ENCODE measurements around the gene VPS25. TPM values are rescaled to one million over a fixed set of nuclear protein-coding genes. Genes with fewer than 3 reads are reported as not detected.
"Not testable (repeated sequence)": the region's sequence is repeated elsewhere in the genome, so short reads cannot be mapped to it uniquely, and the experiment has no call there.

The VPS25 gene
- total RNA-seq, 2 experiments from 2014 or later: 67.8 to 70.5 TPM

DNA sequence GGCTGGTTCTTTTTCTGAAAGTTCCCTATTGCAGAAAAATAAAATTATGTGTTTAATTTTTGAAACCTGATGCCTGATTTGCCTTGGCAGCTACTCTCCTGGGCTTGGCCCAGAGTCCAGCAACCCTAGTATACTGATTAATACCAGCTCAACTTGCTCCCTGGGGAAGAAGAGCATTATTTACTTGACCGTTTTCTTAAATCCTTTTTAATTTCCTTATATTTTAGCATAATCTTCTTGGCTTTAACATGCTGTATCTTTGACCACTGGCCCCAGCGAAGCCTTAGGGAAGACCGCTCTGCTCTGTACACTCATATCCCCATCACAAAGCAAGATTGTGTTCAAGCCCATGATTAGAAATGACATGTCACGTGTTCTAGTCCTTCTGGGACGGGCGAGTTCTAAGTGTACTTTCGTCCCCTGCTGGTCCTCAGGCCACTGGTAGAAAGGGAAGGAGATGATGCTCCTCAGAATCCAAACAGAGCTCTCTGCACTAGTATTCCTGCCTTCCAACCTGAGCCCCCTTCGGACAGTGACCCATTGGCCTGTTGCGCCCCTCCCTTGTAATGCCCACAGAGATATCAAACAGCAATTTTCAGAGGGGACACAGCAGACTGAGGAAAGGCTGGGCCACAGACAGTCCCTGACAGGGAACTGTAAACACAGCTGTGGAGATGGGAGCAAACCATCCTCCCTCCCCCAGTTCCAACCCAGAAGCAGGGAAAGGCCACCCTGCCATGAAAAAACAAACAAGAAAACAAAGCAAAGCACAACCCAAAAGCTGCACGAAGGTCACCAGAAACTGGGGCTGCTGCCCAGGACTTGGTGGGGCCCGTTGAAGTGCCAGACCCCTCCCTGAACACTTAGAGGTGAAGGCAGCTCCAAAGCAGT lies 24.1 kb upstream of the VPS25 start:
- Mint-ChIP-seq H3K4me3 (no peak overlapping the region), H3K9me3 (ENCODE audit: insufficient read depth) (no peaks in the 10 kb centered on the region), H3K27ac (no peak overlapping the region), H3K4me1 (ENCODE audit: low read depth) (peaks cover 7% of the 10 kb centered on the region), H3K36me3 (ENCODE audit: low read depth) (peaks cover 6% of the 10 kb centered on the region), H3K27me3 (ENCODE audit: low read depth) (peaks cover 38% of the 10 kb centered on the region)
- DNase-seq (no peak), ATAC-seq (no peak)
- CTCF ChIA-PET: interaction anchor here (1.5 to 4.3 kb wide), 2 partner anchors 15 to 170 kb away, joined by 6 to 22 read pairs; no protein-coding TSS in a partner anchor
- POLR2A ChIA-PET: interaction anchor here (0.6 to 2.5 kb wide), 4 partner anchors 11 to 141 kb away, joined by 3 to 7 read pairs (median 3); partner anchors contain the start of gene VPS25

DNA sequence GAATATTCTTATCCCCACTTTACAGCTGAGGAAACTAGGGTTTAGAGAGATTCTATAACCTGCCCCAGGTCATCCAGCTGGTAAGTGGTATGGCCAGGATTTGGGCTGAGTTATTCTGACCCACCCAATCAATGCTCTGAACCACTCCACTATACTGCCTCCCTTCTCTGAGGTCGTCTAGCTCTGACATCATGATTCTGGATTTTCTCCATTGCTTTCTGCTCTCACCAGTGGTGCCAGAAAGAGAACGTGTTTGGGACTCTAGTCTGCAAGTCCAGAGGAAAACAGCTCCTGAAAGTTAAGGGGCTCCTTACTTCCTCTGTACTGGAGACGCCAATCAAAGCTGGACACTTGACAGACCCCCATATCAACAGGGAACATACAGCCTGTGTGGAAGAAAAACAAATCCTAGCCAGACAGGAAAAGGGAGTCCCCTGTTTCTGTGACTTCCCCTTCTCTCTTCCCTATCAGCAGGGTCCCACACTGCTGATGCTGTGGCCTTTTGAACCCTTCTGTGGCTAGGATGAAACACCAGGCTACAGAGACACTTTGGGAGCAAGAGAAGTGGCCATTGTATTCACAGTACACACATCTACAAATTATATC lies 22.4 kb upstream of the VPS25 start:
- ChIA-PET POLR2A (interaction anchor here (2.5 kb wide), 1 partner anchor 23 kb away, joined by 7 read pairs; the partner anchor contains the start of gene VPS25), CTCF (interaction anchor here (1.0 to 4.3 kb wide), 4 partner anchors 13 to 173 kb away, joined by 3 to 22 read pairs (median 4); partner anchors contain the start of gene PSMC3IP)
- DNase-seq (no peak), ATAC-seq (no peak)
- peaks cover 44% of the 10 kb centered on the region for H3K27me3 Mint-ChIP-seq (ENCODE audit: low read depth)
- H3K27ac Mint-ChIP-seq: no peak overlapping the region
- no peak overlapping the region for H3K4me3 Mint-ChIP-seq
- H3K36me3 Mint-ChIP-seq (ENCODE audit: low read depth): no peaks in the 10 kb centered on the region
- no peaks in the 10 kb centered on the region for H3K9me3 Mint-ChIP-seq (ENCODE audit: insufficient read depth)
- no peaks in the 10 kb centered on the region for H3K4me1 Mint-ChIP-seq (ENCODE audit: low read depth)

DNA sequence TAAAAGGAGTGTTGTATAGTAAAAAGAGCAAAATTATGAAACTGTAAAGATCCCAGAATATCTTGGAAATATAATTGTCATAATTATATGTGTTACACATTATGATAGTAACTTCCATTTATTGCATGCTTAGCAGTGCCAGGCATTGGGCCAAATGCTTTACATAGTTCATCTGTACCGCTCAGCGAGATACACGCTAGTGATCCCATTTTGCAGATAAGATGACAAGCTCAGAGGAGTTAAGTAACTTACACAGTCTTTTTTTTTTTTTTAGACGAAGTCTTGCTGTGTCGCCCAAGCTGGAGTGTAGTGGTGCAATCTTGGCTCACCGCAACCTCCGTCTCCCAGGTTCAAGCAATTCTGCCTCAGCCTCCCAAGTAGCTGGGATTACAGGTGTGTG lies 21.6 kb upstream of the VPS25 start:
- CTCF ChIA-PET: interaction anchor here (1.0 to 2.1 kb wide), 3 partner anchors 12 to 174 kb away, joined by 3 to 7 read pairs (median 3); partner anchors contain the start of gene PSMC3IP
- H3K4me1 Mint-ChIP-seq (ENCODE audit: low read depth): no peaks in the 10 kb centered on the region
- no peaks in the 10 kb centered on the region for H3K9me3 Mint-ChIP-seq (ENCODE audit: insufficient read depth)
- no peak overlapping the region for H3K27ac Mint-ChIP-seq
- ATAC-seq (no peak), DNase-seq (no peak)
- no peak overlapping the region for H3K4me3 Mint-ChIP-seq
- peaks cover 43% of the 10 kb centered on the region for H3K27me3 Mint-ChIP-seq (ENCODE audit: low read depth)
- POLR2A ChIA-PET: interaction anchor here (0.6 kb wide), 1 partner anchor 73 kb away, joined by 3 read pairs; the partner anchor contains the start of gene BECN1
- no peaks in the 10 kb centered on the region for H3K36me3 Mint-ChIP-seq (ENCODE audit: low read depth)

DNA sequence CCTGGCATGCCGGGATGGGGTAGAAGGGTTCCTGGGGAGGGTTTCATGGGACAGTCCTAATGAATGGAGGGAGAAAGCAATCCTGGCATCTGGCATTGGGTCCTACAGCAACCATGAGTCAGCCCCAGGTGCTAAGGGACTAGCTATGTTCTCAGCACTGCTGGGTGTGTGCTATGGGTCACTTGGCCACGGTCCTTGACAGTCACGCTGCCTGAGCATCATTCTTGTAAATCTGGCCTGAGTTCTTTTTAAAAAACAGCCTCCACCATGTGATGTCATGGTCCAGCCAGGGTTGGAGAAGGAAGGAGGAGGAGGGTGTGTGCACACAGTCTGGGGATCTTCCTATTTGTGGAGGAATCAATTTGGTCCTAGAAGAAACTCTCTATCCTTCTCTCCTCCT lies 18.5 kb upstream of the VPS25 start:
- no peaks in the 10 kb centered on the region for H3K9me3 Mint-ChIP-seq (ENCODE audit: insufficient read depth)
- ChIA-PET POLR2A (no interaction called here), CTCF (interaction anchor here (0.9 kb wide), 1 partner anchor 9 kb away, joined by 5 read pairs; no protein-coding TSS in a partner anchor)
- no peak overlapping the region for H3K4me3 Mint-ChIP-seq
- ATAC-seq: no peak
- no peak for DNase-seq
- H3K27me3 Mint-ChIP-seq (ENCODE audit: low read depth): peaks cover 46% of the 10 kb centered on the region
- H3K36me3 Mint-ChIP-seq (ENCODE audit: low read depth): no peaks in the 10 kb centered on the region
- H3K27ac Mint-ChIP-seq: no peak overlapping the region
- H3K4me1 Mint-ChIP-seq (ENCODE audit: low read depth): no peaks in the 10 kb centered on the region

DNA sequence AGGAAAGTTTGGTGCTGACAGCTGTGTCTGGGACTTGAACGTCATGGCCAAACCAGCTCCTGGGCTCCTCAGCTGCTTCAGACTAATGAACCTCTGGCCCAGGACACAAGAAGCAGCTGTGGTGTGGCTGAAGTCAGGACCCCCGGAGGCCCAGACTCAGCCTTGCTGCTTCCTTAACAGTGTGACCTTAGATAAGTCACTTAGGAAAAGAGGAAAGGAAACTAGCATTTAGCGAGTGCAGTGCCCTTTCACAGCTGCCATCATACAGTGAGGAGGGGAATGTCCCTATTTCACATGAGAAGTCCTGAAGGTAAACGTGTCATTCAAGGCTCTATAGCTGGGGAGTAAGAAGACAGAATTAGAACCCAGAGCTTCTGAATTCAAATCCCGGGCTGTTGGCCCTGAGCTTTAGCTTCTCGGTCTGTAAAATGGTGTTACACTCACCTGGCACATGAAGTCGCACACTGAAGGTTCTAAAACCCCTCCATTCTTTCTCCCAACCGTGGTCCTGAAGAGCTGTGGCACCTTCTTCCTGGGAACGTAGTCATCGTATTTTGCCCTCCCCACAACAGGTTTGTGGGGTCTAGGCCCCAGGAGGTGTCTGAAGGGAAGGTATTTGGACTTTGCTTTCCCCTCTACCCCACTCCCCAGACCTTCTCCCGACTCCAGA lies 13.1 kb upstream of the VPS25 start:
- ChIA-PET CTCF (interaction anchor here (0.6 to 6.7 kb wide), 5 partner anchors 33 to 212 kb away, joined by 3 to 113 read pairs (median 3); partner anchors contain the start of gene PSMC3IP), POLR2A (interaction anchor here (1.3 to 3.5 kb wide), 2 partner anchors 11 to 13 kb away, joined by 3 to 21 read pairs; partner anchors contain the start of gene VPS25)
- Mint-ChIP-seq H3K27ac (no peak overlapping the region), H3K27me3 (ENCODE audit: low read depth) (peaks cover 52% of the 10 kb centered on the region), H3K4me3 (no peak overlapping the region), H3K36me3 (ENCODE audit: low read depth) (no peaks in the 10 kb centered on the region), H3K4me1 (ENCODE audit: low read depth) (peaks cover 4% of the 10 kb centered on the region), H3K9me3 (ENCODE audit: insufficient read depth) (no peaks in the 10 kb centered on the region)
- ATAC-seq (no peak), DNase-seq (no peak)

DNA sequence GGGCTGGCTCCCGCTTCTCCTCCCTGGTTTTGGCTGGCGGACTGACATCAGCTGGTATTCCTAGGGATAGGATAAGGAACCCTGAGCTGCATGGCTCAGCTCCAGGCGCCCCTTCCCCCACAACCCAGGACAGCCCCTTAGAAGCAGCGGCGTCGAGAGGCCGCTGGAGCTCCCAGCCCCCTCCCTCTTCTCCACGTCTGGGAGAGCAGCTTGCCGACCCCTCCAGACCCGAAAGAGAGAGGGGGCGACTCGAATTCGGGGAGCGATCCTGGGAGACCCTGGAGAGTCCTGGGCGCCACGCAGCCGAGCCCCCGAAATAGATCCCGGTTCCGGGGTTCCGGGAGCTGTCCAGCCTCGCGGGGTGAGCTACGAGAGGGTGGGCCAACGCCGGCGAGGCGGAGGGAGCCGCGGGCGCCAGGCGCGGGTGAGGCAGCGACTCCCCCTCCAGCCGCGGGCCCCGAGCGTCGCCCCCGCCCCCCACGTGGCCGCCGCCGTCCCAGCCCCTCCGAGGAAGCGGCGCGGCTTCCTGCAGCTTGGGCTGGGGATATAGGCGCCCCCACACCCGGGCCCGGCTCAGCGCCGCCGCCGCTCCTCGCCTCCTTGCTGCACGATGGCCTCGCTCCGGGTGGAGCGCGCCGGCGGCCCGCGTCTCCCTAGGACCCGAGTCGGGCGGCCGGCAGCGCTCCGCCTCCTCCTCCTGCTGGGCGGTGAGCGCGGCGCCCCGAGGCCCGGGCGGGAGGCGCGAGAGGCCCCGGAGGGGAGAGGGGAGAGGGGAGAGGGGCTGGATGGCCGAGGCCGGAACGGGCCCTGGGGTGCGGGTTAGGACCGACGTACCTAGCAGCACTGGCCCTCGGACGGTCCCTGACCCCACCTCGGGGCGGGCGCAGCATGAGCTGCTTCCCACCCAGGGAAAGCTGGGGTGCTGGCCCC lies 12.3 kb upstream of the VPS25 start, which contains the start of gene RAMP2:
RAMP2 (plus strand) TSS at position 576 of the 930 bp plus-strand sequence; CDS start at position 611, 35 bp downstream.
- Mint-ChIP-seq H3K27ac (no peak within 1 kb of the TSS), H3K4me1 (ENCODE audit: low read depth) (peaks cover 4% of the 10 kb centered on the region), H3K4me3 (no peak within 1 kb of the TSS), H3K9me3 (ENCODE audit: insufficient read depth) (no peaks in the 10 kb centered on the region), H3K27me3 (ENCODE audit: low read depth) (peaks cover 54% of the 10 kb centered on the region), H3K36me3 (ENCODE audit: low read depth) (no peaks in the 10 kb centered on the region)
- no peak for DNase-seq
- ChIA-PET POLR2A (interaction anchor here (0.6 to 3.5 kb wide), 3 partner anchors 12 to 22 kb away, joined by 3 to 21 read pairs (median 3); partner anchors contain the start of gene VPS25), CTCF (interaction anchor here (1.0 to 6.7 kb wide), 4 partner anchors 34 to 212 kb away, joined by 3 to 113 read pairs (median 4); partner anchors contain the start of gene PSMC3IP)
- peak; percentile 48 for ATAC-seq

DNA sequence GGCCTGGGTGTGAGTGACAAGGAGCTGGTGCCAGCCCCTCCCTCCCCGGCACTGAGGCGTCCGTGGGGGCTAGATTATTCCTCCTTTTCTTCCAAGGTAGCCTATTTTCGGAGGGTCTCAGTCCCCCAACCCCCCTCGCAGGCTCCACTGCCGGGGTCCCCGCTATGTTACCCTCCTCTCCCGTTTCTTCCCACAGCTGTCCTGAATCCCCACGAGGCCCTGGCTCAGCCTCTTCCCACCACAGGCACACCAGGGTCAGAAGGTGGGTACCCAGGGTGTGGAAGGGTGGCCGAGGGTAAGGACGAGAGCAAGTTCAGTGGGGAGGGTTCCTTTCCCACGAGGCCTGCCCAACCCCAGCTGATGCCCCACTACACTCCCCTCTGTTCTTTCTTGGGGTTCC lies 11.6 kb upstream of the VPS25 start:
- Mint-ChIP-seq H3K9me3 (ENCODE audit: insufficient read depth) (no peaks in the 10 kb centered on the region), H3K4me3 (no peak overlapping the region), H3K4me1 (ENCODE audit: low read depth) (peaks cover 4% of the 10 kb centered on the region), H3K27ac (no peak overlapping the region), H3K36me3 (ENCODE audit: low read depth) (no peaks in the 10 kb centered on the region), H3K27me3 (ENCODE audit: low read depth) (peaks cover 50% of the 10 kb centered on the region)
- CTCF ChIA-PET: interaction anchor here (1.4 to 6.7 kb wide), 3 partner anchors 11 to 185 kb away, joined by 3 to 113 read pairs (median 36); partner anchors contain the start of genes PSMC3IP and VPS25
- ATAC-seq: no peak
- POLR2A ChIA-PET: interaction anchor here (3.5 kb wide), 1 partner anchor 12 kb away, joined by 21 read pairs; the partner anchor contains the start of gene VPS25
- no peak for DNase-seq

DNA sequence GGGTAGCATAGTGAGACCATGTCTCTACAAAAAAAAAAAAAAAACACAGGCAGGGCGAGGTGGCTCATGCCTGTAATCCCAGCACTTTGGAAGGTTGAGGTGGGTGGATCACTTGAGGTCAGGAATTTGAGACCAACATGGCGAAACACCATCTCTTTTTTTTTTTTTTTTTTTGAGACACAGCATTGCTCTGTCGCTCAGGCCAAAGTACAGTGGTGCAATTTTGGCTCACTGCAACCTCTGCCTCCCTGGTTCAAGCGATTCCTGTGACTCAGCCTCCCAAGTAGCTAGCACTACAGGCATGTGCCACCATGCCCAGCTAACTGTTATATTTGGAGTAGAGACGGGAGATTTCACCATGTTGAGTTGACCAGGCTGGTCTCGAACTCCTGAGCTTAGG lies 7.1 kb upstream of the VPS25 start:
- no peak overlapping the region for H3K4me3 Mint-ChIP-seq
- POLR2A ChIA-PET: no interaction called here
- peaks cover 4% of the 10 kb centered on the region for H3K4me1 Mint-ChIP-seq (ENCODE audit: low read depth)
- no peak overlapping the region for H3K27ac Mint-ChIP-seq
- ATAC-seq: no peak
- no peaks in the 10 kb centered on the region for H3K9me3 Mint-ChIP-seq (ENCODE audit: insufficient read depth)
- no peaks in the 10 kb centered on the region for H3K36me3 Mint-ChIP-seq (ENCODE audit: low read depth)
- no peak for DNase-seq
- CTCF ChIA-PET: interaction anchor here (1.9 kb wide), 1 partner anchor 188 kb away, joined by 7 read pairs; no protein-coding TSS in a partner anchor
- peaks cover 36% of the 10 kb centered on the region for H3K27me3 Mint-ChIP-seq (ENCODE audit: low read depth)

DNA sequence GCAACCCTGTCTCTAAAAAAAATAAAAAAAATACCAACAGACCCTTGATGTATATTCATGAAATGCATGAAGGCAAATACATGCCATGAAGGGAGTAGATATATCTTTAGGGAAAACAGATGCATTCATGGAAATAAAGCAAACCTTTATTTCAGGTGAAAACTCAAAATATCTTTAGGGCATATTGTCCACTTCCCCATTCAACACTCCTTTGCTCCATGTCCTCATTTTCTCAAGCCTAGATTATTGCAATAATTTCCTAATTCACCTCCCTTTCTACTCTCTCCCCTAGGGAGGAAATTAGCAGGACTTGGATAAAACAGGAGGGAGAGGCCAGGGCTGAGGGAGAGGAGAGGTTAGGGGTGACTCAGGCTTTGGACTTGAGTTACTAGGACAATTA lies 5.7 kb upstream of the VPS25 start:
- H3K4me1 Mint-ChIP-seq (ENCODE audit: low read depth): peaks cover 7% of the 10 kb centered on the region
- ChIA-PET POLR2A (no interaction called here), CTCF (no interaction called here)
- H3K27ac Mint-ChIP-seq: no peak overlapping the region
- no peak for DNase-seq
- no peak for ATAC-seq
- peaks cover 26% of the 10 kb centered on the region for H3K27me3 Mint-ChIP-seq (ENCODE audit: low read depth)
- H3K36me3 Mint-ChIP-seq (ENCODE audit: low read depth): no peaks in the 10 kb centered on the region
- no peaks in the 10 kb centered on the region for H3K9me3 Mint-ChIP-seq (ENCODE audit: insufficient read depth)
- no peak overlapping the region for H3K4me3 Mint-ChIP-seq

DNA sequence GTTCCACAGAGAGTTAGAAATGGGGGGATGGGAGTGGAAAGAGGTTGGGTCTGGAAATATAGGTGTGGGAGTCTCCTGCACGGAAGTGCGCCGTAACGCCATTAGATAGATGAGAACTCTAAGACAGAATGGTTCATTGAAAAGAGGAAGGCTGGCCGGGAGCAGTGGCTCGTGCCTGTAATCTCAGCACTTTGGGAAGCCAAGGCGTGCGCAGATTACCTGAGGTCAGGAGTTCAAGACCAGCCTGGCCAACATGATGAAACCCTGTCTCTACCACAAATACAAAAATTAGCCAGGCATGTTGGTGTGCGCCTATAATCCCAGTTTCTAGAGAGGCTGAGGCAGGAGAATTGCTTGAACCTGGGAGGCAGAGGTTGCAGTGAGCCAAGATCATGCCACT lies 5.2 kb upstream of the VPS25 start:
- H3K36me3 Mint-ChIP-seq (ENCODE audit: low read depth); DNase-seq; H3K27ac Mint-ChIP-seq; CTCF ChIA-PET; POLR2A ChIA-PET; ATAC-seq; H3K4me3 Mint-ChIP-seq; H3K9me3 Mint-ChIP-seq (ENCODE audit: insufficient read depth): not testable (repeated sequence)
- peaks cover 10% of the 10 kb centered on the region for H3K4me1 Mint-ChIP-seq (ENCODE audit: low read depth)
- H3K27me3 Mint-ChIP-seq (ENCODE audit: low read depth): peaks cover 21% of the 10 kb centered on the region
